Stimulated activated CD4-positive, alpha-beta T cell treated with anti-CD3 and anti-CD28 coated beads, TNF-alpha, amount 100 ng/mL, for 24 hours (primary cell): ENCODE measurements around the gene CNOT1.
"Not testable (repeated sequence)": the region's sequence is repeated elsewhere in the genome, so short reads cannot be mapped to it uniquely, and the experiment has no call there.

ENCODE experiments used
- DNase-seq, 3 experiments: peaks; one replicate each; pipeline ENCODE4 v3.0.0-alpha.2; 2020; ENCODE audit warnings: low read depth in 3 of 3

The CNOT1 gene

DNA sequence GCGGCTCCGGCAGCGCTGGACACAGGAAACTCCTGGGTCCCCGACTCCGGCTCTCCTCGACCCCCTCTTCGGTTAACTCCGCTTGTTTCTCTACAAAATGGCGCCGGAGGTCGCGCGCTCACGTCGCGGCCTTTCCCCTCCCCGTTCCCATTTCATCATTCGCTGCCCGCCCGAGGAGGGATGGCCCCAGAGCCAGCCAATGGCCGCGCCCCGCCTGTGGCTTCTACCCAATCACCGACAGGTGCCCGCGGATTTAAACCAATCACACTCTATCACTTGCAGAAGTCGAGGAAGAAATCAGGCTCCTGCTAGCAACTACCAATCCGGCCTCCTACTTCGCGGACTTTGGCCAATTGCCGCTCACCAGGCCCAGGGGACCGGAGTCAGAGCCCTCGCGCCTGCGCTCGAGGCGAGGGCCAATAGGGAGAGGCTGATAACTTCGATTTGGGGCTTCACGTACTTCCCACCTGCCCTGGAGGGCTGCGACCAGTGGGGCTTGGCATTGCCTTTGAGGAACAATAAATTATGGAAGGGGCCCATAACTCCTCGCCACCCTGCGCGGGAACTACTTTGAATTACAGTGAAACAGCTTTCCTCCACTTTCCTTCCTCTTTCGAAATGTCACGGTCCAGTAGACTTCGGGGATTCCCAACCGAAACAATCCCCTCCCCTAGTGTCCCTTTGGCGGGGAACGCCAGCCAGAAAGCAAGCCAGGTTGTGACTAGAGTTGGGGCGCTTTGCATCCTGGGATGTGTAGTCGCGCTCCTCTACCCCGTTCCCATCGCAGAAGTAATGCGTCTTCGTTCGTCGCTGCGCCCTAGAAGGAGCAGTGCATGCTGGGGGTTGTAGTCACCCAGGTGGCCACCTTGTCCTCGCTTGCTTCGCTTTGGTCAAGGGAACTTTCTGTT is at the start of gene CNOT1:
TSS of gene CNOT1 (minus strand) at position 94 of the 908 bp plus-strand sequence. CDS start 30,489 bp downstream, outside the sequence.
- DNase-seq = peak; percentile 95 to 97 (median 96)

DNA sequence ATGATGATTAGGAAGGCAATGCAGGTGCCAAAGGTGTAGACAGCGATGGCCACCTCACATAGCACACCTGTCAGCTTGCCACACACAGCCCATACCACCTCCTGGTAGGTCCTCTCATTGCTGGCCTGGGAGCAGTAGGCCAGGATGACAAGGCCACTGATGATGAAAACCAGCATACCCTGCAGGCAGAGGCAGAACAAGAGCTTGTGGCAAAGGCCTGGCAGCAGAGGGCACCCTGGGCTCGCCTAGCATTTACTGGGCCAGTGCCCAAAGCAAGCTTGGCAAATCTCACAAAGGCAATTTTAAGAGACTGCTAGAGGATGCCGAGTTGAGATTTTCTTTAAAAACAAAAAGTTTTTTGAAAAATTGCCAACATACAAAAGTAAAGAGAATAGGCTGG is 49.1 kb upstream of the CNOT1 start:
- no peak for DNase-seq

DNA sequence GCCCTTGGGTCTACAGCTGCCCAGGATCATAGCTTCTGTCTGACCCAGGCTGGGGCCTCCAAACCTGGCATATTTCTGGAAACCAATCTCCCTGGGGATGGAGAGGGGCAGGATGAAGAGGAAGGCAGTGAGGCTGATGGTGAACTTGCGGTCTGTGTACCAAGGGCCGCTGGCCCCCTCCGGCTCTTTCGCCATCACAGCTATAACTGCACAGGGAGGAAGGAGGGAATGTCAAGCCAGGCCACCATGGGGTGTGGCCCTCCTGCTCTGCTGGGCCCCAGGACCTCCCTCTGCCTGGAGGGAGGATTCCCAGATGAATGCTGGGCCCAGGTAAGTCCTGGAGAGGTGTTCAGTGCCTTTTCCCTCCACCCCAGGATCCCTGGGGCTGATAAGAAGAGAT is 48.6 kb upstream of the CNOT1 start:
- no peak for DNase-seq

DNA sequence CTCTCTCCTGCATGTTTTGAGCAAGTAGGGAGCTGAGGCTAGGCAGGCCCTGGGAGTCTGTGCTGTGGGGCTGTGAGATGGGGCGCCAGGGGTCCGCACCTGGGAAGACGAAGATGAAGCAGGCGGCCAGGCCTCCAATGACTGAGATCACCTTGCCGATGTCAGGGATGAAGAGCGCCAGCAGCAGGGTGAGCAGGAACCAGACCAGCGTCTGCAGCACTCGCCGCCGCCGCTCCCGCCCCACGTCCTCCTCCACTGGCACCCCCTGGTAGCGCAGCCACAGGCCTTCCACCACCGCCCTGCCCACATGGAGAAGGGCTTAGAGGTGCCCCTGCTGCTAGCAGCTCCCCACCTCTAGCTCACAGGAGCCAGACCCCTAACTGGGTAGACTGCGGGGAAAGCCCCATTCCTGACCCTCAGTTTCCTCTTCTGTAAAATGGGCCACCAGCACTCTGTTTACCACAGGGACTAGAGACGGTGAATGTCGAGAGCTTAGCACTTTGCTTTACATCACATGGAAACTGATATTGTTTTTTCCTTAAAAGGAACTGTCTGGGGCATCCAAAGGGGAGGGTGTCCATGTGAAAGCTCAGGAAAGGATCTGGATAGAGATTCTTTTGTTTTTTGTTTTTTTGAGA is 41.4 kb upstream of the CNOT1 start:
- no peak for DNase-seq

DNA sequence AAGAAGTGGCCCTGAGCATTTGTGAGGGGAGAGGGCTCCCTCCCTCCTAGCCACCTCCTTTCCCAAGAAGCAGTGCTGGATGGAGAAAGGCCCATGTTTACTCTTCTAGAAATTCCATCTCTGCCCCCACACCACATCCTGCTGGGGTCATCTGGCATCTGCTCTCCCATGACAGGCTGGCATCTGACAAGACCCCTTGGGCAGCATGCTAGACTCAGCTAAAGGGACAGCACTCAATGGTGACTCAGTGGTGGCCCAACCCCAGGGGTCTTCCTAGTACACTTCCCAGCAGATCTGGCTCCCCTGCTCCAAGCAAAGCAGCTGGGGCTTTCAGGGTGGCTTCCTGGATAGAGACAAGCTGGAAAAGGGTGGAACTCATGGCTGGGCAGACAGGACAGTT is 40.6 kb upstream of the CNOT1 start:
- no peak for DNase-seq

DNA sequence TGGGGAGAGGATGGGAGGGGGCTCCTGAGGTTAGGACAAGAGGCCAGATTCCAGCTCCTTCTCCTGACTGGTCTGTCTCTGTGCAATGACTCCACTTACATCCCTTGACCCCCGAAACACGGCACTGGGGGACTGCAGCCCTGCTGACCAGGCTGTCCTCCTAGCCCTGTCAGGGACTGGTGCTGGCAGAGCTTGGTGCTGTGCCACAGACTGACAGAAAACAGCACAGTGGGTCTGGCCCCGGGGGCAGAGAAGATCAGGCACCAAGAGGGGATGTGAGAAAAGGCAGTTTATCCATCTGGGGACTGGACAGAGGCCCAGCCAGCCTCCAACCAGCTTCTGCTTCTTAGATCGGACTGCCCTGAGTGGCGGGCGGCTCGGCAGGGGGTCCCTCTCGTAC is 35.6 kb upstream of the CNOT1 start:
- no peak for DNase-seq

DNA sequence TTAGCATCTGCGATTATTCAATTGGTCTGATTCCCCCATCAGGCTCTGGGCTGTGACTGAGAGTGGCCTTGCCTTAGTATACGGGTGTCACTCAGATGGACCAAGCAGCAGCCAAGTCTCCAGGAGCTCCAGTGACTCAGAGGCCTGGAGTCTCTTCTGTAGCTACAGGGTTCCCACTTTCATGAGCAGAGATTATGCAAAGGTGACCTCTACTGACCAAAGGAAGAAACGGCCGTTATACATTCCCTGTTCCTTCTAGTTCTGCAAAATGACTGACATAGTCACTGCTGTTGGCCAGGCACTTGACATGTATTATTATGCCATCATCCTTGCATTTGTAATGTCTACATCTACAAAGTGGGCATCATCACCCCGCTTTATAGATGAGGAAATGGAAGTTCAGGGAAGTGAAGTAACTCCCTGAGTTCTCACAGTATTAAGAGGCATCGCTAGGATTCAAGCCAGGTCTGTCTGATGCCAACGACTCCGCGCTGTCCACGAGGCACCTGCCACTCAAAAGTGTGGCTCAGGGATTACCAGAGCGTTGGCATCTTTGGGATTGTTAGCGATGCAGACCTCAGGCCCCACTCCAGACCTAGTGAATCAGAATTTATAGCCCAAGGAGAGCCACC is 31.7 kb upstream of the CNOT1 start:
- DNase-seq = no peak

DNA sequence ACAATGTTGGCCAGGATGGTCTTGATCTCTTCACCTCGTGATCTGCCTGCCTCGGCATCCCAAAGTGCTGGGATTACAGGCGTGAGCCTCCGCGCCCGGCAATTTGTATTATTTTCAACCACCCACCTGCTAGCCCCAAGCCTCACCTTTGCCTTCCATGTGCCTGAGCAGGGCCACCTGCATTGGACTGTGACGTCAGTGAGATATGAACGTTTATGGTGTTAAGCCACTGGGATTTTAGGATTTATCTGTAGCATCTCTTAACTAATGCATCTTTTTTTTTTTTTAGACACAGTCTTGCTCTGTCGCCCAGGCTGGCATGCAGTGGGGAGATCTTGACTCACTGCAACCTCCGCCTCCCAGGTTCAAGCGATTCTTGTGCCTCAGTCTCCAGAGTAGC is 30.3 kb upstream of the CNOT1 start:
- DNase-seq = not testable (repeated sequence)

DNA sequence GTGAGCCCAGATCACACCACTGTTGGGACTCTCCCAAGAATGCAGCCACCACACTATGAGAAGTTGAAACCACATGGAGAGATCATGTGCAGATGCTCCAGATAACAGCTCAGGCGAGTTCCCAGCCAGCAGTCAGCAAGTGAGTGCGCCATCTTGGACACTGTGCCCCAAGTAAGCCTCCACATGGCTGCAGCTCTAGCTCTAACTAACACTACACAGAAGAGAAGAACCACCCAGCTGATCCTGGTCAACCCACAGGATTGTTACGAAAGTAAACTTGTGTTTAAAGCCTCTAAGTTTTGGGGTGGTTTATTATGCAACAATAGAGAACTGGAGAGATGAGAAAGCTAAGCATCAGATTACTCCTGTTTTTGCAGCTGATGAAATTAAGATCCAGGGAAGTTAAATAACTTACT is 29.2 kb upstream of the CNOT1 start:
- no peak for DNase-seq

DNA sequence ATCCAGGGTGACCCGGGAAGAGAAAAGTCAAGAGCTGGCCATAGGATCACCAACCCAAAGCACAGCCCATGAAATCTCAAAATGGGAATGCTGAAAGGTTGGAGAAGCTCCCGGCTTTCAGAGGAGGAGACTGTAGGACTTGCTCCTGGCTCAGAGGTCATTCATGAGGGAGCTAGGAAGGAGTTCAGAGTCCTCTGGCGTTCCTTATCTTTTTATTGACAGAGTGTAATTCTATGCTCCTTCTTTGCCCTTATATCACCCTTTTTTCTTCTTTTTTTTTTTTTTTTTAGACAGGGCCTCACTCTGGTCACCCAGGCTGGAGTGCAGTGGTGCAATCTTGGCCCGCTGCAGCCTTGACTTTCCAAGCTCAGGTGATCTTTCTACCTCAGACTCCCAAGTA is 27.3 kb upstream of the CNOT1 start:
- no peak for DNase-seq

DNA sequence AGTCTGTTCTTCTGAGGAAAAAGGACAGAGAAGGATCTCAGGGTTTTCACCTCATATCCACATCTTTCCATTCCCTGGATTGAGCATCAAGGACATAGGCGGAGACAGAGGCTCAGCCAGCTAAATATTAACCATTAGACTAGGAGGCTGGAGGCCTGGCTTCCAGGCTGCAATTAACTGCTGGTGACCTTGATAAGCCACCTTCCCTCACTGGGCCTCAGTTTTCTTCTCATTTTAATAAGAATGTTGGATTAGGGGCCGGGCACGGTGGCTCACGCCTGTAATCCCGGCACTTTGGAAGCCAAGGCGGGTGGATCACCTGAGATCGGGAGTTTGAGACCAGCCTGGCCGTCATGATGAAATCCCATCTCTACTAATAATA is 25.6 kb upstream of the CNOT1 start:
- DNase-seq = no peak

DNA sequence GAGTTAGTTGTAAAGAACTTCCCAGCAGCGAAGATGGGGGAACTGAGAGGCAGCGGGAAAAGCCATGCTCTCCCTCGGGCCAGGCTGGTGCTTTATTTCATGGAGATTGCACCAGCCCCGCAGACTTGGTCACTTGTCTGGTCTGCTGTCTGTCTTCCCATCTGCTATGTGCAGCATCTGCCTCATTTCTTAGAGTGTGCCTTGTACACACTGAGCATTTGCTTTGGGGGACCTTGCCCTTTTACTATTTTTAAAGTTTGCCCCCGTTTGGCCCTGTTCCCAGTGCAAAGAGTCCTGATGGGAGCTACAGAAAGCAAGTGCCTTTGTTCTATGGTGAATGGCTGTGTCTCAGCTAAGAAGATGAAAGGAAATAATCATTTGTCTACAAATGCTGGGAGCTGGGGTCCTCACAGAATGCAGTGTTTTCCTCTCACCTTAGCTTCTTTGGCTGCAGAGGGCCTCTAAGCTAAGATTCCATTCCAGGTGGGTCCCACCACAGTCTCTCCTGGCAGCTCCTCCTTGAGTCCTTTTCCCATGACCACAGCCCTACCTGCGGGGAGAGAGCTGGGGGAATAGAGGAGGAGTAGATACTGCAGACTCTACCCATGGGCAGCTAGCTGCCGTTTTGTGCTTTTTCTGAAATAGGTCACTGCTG is 25.1 kb upstream of the CNOT1 start:
- DNase-seq = no peak

DNA sequence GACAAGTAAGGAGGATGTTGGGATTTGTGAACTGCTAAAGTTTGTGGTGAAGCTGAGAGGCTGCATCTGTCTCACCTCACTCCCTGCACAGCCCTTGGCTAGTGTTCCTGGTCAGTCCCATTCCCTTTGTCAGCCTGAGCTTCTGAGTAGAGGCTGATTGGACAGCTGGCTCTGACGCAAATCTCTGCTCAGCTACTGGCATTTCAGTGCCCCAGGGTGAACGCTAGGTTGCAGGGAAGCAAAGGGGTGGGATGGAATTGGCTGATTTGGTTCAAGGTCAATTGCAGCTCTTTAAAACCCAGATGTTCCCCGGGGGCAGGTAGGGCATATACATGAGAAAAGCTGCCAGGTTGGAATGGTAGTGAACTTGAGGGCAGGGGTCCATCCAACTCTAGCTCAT is 23.1 kb upstream of the CNOT1 start:
- no peak for DNase-seq

DNA sequence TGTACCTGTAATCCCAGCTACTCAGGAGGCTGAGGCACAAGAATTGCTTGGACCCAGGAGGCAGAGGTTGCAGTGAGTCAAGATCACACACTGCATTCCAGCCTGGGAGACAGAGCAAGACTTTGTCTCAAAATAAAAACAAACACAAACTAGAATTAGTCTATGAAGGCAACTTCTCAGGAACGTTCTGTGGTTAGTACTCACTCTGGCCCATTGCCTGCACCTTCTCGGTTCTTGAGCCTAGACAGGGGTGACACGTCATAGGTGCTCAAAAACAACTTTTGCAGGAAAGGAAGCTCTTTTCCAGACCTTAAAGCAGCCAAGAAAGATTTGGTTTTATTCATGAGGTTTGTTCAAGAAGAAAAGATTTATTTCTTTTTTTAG is 22.3 kb upstream of the CNOT1 start:
- DNase-seq = no peak

DNA sequence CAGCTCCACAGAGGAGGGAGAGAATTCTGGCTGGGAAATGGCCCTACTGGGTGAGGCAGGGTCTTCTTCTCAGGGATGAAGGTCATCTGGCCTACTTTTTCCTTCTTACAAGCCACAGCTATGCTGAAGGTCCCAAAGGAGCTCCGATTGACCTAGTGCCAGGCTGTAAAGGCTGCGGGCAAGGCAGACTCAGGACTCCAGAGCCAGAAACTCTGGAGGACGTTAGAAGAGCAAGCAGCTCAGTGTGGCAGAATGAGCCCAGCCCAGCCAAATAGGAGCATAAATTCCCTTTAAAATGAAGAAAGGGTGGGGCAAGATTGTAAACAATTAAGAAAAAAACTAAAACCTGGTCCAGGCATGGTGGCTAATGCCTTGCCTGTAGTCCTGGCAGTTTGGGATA is 20.1 kb upstream of the CNOT1 start:
- DNase-seq = no peak

DNA sequence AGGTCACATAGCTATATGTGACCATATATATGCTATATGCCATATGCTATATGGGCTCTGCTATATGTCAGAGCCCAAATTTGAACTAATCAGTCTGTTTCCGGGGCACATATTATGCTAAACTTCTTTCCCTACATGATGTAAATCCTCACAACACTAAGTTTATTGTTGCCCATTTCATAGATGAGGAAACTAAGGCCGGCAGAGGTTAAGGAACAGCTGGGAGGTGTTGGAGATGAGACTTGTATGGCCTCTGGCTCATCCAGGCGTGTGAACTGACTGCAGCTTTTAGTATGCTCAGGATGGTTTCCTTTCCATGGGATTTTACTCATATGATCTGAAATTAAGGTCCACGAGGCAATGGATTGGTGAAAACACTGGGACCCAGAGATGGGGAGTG is 17.5 kb upstream of the CNOT1 start:
- DNase-seq = no peak

DNA sequence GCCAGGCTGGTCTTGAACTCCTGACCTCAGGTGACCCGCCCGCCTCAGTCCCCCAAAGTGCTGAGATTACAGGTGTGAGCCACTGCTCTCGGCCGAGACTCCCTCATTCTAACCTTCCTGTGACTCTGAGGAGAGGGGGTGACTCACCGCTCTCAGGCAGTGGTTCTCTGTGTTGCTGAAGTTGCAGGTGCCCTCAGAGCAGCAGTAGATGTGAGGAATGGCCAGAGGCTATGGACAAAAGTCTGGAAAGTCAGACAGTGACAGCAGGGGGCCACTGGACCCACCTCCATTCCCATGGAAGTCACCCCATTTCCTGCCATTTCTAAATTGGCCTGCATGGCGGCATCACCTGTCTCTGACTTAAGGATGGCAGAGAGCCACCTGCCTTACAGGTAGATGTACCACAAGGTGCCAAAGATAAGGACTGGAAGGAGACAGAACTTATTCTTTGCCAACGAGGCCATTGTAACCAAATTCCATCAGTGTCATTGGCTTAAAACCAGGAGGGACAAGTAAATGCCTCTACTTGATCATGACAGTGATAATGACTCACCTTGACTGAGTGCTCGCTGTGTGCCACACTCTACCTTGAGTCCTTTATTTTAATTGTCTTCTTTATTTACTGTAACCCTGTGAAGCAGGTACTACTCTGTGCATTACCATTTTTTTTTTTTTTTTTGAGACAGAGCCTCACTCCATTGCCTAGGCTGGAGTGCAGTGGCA is 15.3 kb upstream of the CNOT1 start:
- no peak for DNase-seq

DNA sequence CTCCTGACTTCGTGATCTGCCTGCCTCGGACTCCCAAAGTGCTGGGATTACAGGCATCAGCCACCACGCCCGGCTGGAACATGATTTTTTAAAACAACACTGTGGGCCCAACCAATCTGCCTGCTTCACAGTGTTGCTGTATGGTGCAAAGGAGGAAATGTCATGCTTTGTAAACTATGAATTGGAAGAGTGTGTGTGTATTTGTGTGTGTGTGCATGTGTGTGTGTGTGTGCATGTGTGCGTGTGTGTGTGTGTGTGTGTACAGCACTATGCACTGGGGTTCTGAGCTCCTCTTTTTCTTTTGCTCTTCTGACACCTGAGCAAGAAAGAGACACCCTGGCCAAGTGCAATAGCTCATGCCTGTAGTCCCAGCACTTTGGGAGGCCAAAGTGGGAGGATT is 14.5 kb upstream of the CNOT1 start:
- DNase-seq = no peak

DNA sequence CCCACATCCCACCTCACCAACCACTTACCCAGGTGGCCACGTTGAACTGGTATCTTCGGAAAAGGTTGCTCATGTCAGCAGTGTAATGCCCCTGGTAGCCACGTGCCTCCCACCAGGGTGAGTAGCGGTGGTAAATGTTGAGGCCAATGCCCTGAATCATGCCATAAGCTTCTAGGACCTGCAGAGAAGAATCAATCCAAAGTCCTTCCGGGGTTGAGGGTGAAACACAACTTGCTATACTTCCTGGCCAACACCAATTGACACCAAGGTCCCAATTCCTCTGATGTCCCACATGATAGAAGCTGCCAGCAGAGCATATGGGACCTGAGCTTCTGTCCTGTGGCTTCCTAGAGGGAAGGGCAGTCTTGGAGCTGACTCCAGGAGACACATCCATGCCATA is 11.3 kb upstream of the CNOT1 start:
- DNase-seq = no peak

DNA sequence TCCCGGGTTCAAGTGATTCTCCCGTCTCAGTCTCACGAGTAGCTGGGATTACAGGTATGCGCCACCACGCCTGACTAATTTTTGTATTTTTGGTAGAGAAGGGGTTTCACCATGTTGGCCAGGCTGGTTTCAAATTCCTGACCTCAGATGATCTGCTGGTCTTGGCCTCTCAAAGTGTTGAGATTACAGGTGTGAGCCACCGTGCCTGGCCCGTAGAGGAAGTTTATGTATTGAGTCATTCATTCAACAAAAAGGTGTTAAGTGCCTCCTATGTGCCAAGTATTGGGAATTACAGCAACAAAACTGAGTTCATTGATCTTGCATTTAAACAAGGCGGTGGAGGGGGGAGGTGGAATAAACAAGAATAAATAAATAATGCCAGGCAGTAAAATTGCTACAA is 10.2 kb upstream of the CNOT1 start:
- no peak for DNase-seq

DNA sequence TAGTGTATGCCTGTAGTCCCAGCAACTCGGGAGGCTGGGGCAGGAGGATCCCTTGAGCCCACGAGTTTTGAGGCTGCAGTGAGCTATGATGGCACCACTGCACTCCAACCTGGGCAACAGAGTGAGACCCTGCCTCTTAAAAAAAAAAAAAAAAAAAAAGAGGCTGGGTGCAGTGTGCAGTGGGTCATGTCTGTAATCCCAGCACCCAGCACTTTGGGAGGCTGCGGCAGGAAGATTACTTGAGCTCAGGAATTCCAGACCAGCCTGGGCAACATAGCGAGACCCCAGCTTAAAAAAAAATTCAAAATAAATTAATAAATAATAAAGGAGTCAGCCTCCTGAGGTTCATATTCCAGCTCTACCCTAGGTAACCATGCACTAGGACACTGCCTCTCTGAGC is 9.6 kb upstream of the CNOT1 start:
- no peak for DNase-seq
